Ectodermal cell (in vitro differentiated cells): ENCODE measurements around the gene N4BP2L1.

Experiments used
- H3K27ac ChIP-seq: 2 replicates; pipeline ENCODE4 v1.7.0; 2013; ENCODE audit warnings: mild to moderate bottlenecking, low read depth, low read length; ENCODE audit not compliant: insufficient read depth, poor library complexity, severe bottlenecking
- H3K27me3 ChIP-seq: 2 replicates; pipeline ENCODE4 v1.7.0; 2013; ENCODE audit warnings: mild to moderate bottlenecking, low read length; ENCODE audit not compliant: insufficient read depth, control insufficient read depth, poor library complexity, severe bottlenecking
- H3K36me3 ChIP-seq: one replicate; pipeline ENCODE4 v1.7.0; 2013; ENCODE audit warnings: low read length; ENCODE audit not compliant: control insufficient read depth, insufficient read depth
- H3K4me1 ChIP-seq: one replicate; pipeline ENCODE4 v1.7.0; 2013; ENCODE audit warnings: low read length; ENCODE audit not compliant: control insufficient read depth, insufficient read depth
- H3K4me3 ChIP-seq: 2 replicates; pipeline ENCODE4 v1.7.0; 2013; ENCODE audit warnings: low read depth, low read length, control low read depth; ENCODE audit not compliant: insufficient read depth
- H3K9me3 ChIP-seq: 2 replicates; pipeline ENCODE4 v1.7.0; 2013; ENCODE audit warnings: mild to moderate bottlenecking, low read length, moderate library complexity; ENCODE audit not compliant: control insufficient read depth
- WGBS, 2 experiments: methylation state at CpG; one replicate each; pipeline ENCODE4 v1.1.7; 2013; ENCODE audit warnings: missing lambda C conversion rate in 2 of 2; 5-methylcytosine and 5-hydroxymethylcytosine counted together

N4BP2L1 gene

GRCh38 chr13:32391101-32391619, 36.8 kb downstream of the N4BP2L1 start:
- Histone ChIP-seq H3K27me3 (no peaks in the 10 kb centered on the region), H3K4me3 (no peak overlapping the region), H3K27ac (no peak overlapping the region), H3K9me3 (no peaks in the 10 kb centered on the region), H3K4me1 (no peaks in the 10 kb centered on the region), H3K36me3 (no peaks in the 10 kb centered on the region)
- 53 to 54% methylated on average over 4 of the region's 4 CpGs for WGBS, 2 experiments

GRCh38 chr13:32390484-32390883, 37.4 kb downstream of the N4BP2L1 start:
- Histone ChIP-seq H3K27me3 (no peaks in the 10 kb centered on the region), H3K4me3 (no peak overlapping the region), H3K4me1 (no peaks in the 10 kb centered on the region), H3K9me3 (no peaks in the 10 kb centered on the region), H3K36me3 (peaks cover 3% of the 10 kb centered on the region), H3K27ac (no peak overlapping the region)
- 86 to 92% methylated on average over 1 of the region's 1 CpG for WGBS, 2 experiments

GRCh38 chr13:32390048-32390447, 37.9 kb downstream of the N4BP2L1 start:
- no peak overlapping the region for H3K4me3 ChIP-seq
- H3K9me3 ChIP-seq = no peaks in the 10 kb centered on the region
- no peaks in the 10 kb centered on the region for H3K4me1 ChIP-seq
- no peak overlapping the region for H3K27ac ChIP-seq
- WGBS, 2 experiments = 78 to 87% methylated on average over 4 of the region's 4 CpGs
- peaks cover 7% of the 10 kb centered on the region for H3K36me3 ChIP-seq
- no peaks in the 10 kb centered on the region for H3K27me3 ChIP-seq

- H3K4me3 ChIP-seq = no peak overlapping the region
- H3K4me1 ChIP-seq = no peaks in the 10 kb centered on the region
- no peak overlapping the region for H3K27ac ChIP-seq
- H3K36me3 ChIP-seq = peaks cover 26% of the 10 kb centered on the region
- no peaks in the 10 kb centered on the region for H3K9me3 ChIP-seq
- no peaks in the 10 kb centered on the region for H3K27me3 ChIP-seq
Observed at GRCh38 chr13:32385410-32385809, 42.5 kb downstream of the N4BP2L1 start.

GRCh38 chr13:32384702-32385101, 43.2 kb downstream of the N4BP2L1 start:
- 97 to 98% methylated on average over 2 of the region's 2 CpGs for WGBS, 2 experiments
- H3K36me3 ChIP-seq = peaks cover 26% of the 10 kb centered on the region
- H3K27me3 ChIP-seq = no peaks in the 10 kb centered on the region
- no peaks in the 10 kb centered on the region for H3K9me3 ChIP-seq
- H3K27ac ChIP-seq = no peak overlapping the region
- H3K4me1 ChIP-seq = no peaks in the 10 kb centered on the region
- H3K4me3 ChIP-seq = no peak overlapping the region

GRCh38 chr13:32383836-32384618, 43.9 kb downstream of the N4BP2L1 start:
- H3K36me3 ChIP-seq = peaks cover 26% of the 10 kb centered on the region
- H3K4me3 ChIP-seq = no peak overlapping the region
- H3K27me3 ChIP-seq = no peaks in the 10 kb centered on the region
- no peak overlapping the region for H3K27ac ChIP-seq
- no peaks in the 10 kb centered on the region for H3K4me1 ChIP-seq
- 83 to 88% methylated on average over 5 of the region's 5 CpGs for WGBS, 2 experiments
- no peaks in the 10 kb centered on the region for H3K9me3 ChIP-seq

GRCh38 chr13:32381539-32381938, 46.4 kb downstream of the N4BP2L1 start:
- no peaks in the 10 kb centered on the region for H3K27me3 ChIP-seq
- no peaks in the 10 kb centered on the region for H3K9me3 ChIP-seq
- 71% methylated on average over 3 of the region's 3 CpGs for WGBS, 2 experiments
- H3K27ac ChIP-seq = no peak overlapping the region
- H3K36me3 ChIP-seq = peaks cover 30% of the 10 kb centered on the region
- H3K4me1 ChIP-seq = no peaks in the 10 kb centered on the region
- H3K4me3 ChIP-seq = no peak overlapping the region

- Histone ChIP-seq H3K9me3 (no peaks in the 10 kb centered on the region), H3K27ac (no peak overlapping the region), H3K4me3 (no peak overlapping the region), H3K36me3 (peaks cover 19% of the 10 kb centered on the region), H3K27me3 (no peaks in the 10 kb centered on the region), H3K4me1 (no peaks in the 10 kb centered on the region)
- WGBS, 2 experiments = 83 to 92% methylated on average over 1 of the region's 1 CpG
Observed at GRCh38 chr13:32378012-32378411, 49.9 kb downstream of the N4BP2L1 start.

GRCh38 chr13:32376642-32377415, 51.1 kb downstream of the N4BP2L1 start:
- WGBS, 2 experiments = 91 to 96% methylated on average over 12 to 13 of the region's 13 CpGs
- Histone ChIP-seq H3K27ac (no peak overlapping the region), H3K27me3 (no peaks in the 10 kb centered on the region), H3K4me1 (no peaks in the 10 kb centered on the region), H3K9me3 (no peaks in the 10 kb centered on the region), H3K4me3 (no peak overlapping the region), H3K36me3 (peaks cover 18% of the 10 kb centered on the region)

GRCh38 chr13:32370805-32371204, 57.1 kb downstream of the N4BP2L1 start:
- peaks cover 22% of the 10 kb centered on the region for H3K36me3 ChIP-seq

More at GRCh38 chr13:32370805-32371204, 57.1 kb downstream of the N4BP2L1 start:
- H3K27me3 ChIP-seq = no peaks in the 10 kb centered on the region
- H3K4me3 ChIP-seq = no peak overlapping the region
- H3K4me1 ChIP-seq = no peaks in the 10 kb centered on the region
- no peaks in the 10 kb centered on the region for H3K9me3 ChIP-seq
- H3K27ac ChIP-seq = no peak overlapping the region
- 90 to 98% methylated on average over 2 of the region's 2 CpGs for WGBS, 2 experiments
